H1 (cell line): ENCODE data around the gene SLC5A10. TPM values are rescaled to one million over a fixed set of nuclear protein-coding genes. Genes with fewer than 3 reads are reported as not detected.

ENCODE experiments used
- CTCF ChIA-PET: fragments of 300-600 bp; sonication (Branson Sonifier 250); formaldehyde crosslinking; loops from one replicate; lab custom pipeline; 2021; ENCODE audit not compliant: partially characterized antibody; lab: Charles Lee
- POLR2A ChIA-PET: fragments of 300-600 bp; sonication (Branson Sonifier 250); formaldehyde crosslinking; loops from one replicate; lab custom pipeline; 2021; ENCODE audit warnings: inconsistent platforms; ENCODE audit not compliant: partially characterized antibody; lab: Charles Lee
- DNase-seq, 2 experiments: peaks; one replicate each; pipeline versions ENCODE4 v3.0.0 to v3.0.0-alpha.2; 2010 to 2022; ENCODE audit warnings: low spot score in 2 of 2, low read depth in 1 of 2, mixed read lengths in 1 of 2
- FAIRE-seq: peaks from 2 replicates; lab custom pipeline; 2011; peaks lifted over from hg19 to GRCh38; lab: Jason Lieb, UNC
- H2AFZ ChIP-seq: 2 replicates; pipeline ENCODE4 v1.8.1; 2012; ENCODE audit warnings: low read length, inconsistent platforms
- H2AK5ac ChIP-seq: 2 replicates; pipeline ENCODE4 v1.6.1; 2013; ENCODE audit warnings: low read depth, low read length
- H2BK120ac ChIP-seq: replicated peaks from 2 replicates; pipeline ENCODE3; 2013; ENCODE audit warnings: low read depth, low read length, inconsistent platforms
- H2BK12ac ChIP-seq: 2 replicates; pipeline ENCODE4 v1.6.1; 2013; ENCODE audit warnings: low read depth, low read length
- H2BK15ac ChIP-seq: 2 replicates; pipeline ENCODE4 v1.6.1; 2013; ENCODE audit warnings: low read length
- H2BK20ac ChIP-seq: 2 replicates; pipeline ENCODE4 v1.6.1; 2013; ENCODE audit warnings: low read length
- H2BK5ac ChIP-seq: 2 replicates; pipeline ENCODE4 v1.6.1; 2013; ENCODE audit warnings: low read depth, low read length
- H3K14ac ChIP-seq: 2 replicates; pipeline ENCODE4 v1.6.1; 2013; ENCODE audit warnings: inconsistent platforms; ENCODE audit not compliant: insufficient read length
- H3K18ac ChIP-seq: 2 replicates; pipeline ENCODE4 v1.6.1; 2013; ENCODE audit warnings: low read length; ENCODE audit errors: extremely low read depth
- H3K23ac ChIP-seq: 2 replicates; pipeline ENCODE4 v1.6.1; 2013; ENCODE audit warnings: inconsistent platforms; ENCODE audit not compliant: insufficient read length
- H3K23me2 ChIP-seq: 2 replicates; pipeline ENCODE4 v1.6.1; 2013; ENCODE audit warnings: low read depth, low read length
- H3K27ac ChIP-seq: 2 replicates; pipeline ENCODE4 v1.6.1; 2011; ENCODE audit warnings: low read depth, low read length, inconsistent platforms
- H3K27me3 ChIP-seq, 4 experiments: replicated peaks in 1 of 4; 1 replicate in 1 of 4; 2 replicates in 3 of 4; pipeline versions ENCODE4 v1.6.1 to v1.8.1; 2011 to 2013; ENCODE audit warnings: low read length in 3 of 4, mild to moderate bottlenecking in 3 of 4, inconsistent platforms in 2 of 4, mixed read lengths in 2 of 4, moderate library complexity in 1 of 4; ENCODE audit not compliant: control insufficient read depth in 3 of 4, insufficient read depth in 3 of 4; ENCODE audit errors: extremely low read depth in 1 of 4
- H3K36me3 ChIP-seq, 4 experiments: 2 replicates each; pipeline versions ENCODE4 v1.6.1 to v1.8.1; 2011 to 2013; ENCODE audit warnings: mild to moderate bottlenecking in 4 of 4, low read length in 3 of 4, moderate library complexity in 2 of 4, control low read depth in 1 of 4, inconsistent platforms in 1 of 4; ENCODE audit not compliant: insufficient read depth in 4 of 4, control insufficient read depth in 2 of 4
- H3K4ac ChIP-seq: replicated peaks from 2 replicates; pipeline ENCODE3; 2013; ENCODE audit warnings: low read length, low read depth, mixed read lengths, inconsistent platforms; ENCODE audit not compliant: insufficient read length
- H3K4me1 ChIP-seq, 4 experiments: replicated peaks in 1 of 4; 1 replicate in 1 of 4; 2 replicates in 3 of 4; pipeline versions ENCODE4 v1.6.1 to v1.8.1; 2011 to 2013; ENCODE audit warnings: low read length in 3 of 4, inconsistent platforms in 2 of 4, mixed read lengths in 1 of 4; ENCODE audit not compliant: insufficient read depth in 4 of 4, control insufficient read depth in 3 of 4
- H3K4me2 ChIP-seq, 2 experiments: 2 replicates each; pipeline versions ENCODE4 v1.6.1 to v1.8.1; 2011 to 2013; ENCODE audit warnings: low read depth in 2 of 2, low read length in 2 of 2, control low read depth in 1 of 2, inconsistent platforms in 1 of 2, mild to moderate bottlenecking in 1 of 2; ENCODE audit not compliant: insufficient read depth in 1 of 2
- H3K4me3 ChIP-seq, 4 experiments: fragments of 200-600, 300-600 bp in 1 of 4; sonication (generic), shearing (Covaris generic), sonication (Bioruptor Twin) in 1 of 4; 2 replicates each; pipeline versions ENCODE4 v1.5.1 to v1.8.1; 2011 to 2016; ENCODE audit warnings: low read length in 4 of 4, low read depth in 3 of 4, control low read depth in 2 of 4, inconsistent platforms in 2 of 4, mild to moderate bottlenecking in 2 of 4, mixed read lengths in 1 of 4, moderate library complexity in 1 of 4; ENCODE audit not compliant: insufficient read depth in 2 of 4; ENCODE audit errors: extremely low read depth in 1 of 4
- H3K56ac ChIP-seq: replicated peaks from 2 replicates; pipeline ENCODE3; 2013; ENCODE audit warnings: low read depth, mild to moderate bottlenecking, mixed read lengths, low read length, inconsistent platforms; ENCODE audit not compliant: insufficient read length
- H3K79me1 ChIP-seq: 2 replicates; pipeline ENCODE4 v1.6.1; 2013; ENCODE audit warnings: low read depth, low read length, control low read depth
- H3K79me2 ChIP-seq, 2 experiments: 2 replicates each; pipeline versions ENCODE4 v1.6.1 to v1.8.1; 2012 to 2013; ENCODE audit warnings: low read length in 2 of 2, mild to moderate bottlenecking in 2 of 2, inconsistent platforms in 1 of 2; ENCODE audit not compliant: insufficient read depth in 2 of 2, control insufficient read depth in 1 of 2
- H3K9ac ChIP-seq, 4 experiments: replicated peaks in 1 of 4; 1 replicate in 1 of 4; 2 replicates in 3 of 4; pipeline versions ENCODE4 v1.6.1 to v1.8.1; 2011 to 2013; ENCODE audit warnings: low read depth in 3 of 4, low read length in 3 of 4, control low read depth in 2 of 4, mild to moderate bottlenecking in 2 of 4, moderate library complexity in 2 of 4, inconsistent platforms in 1 of 4; ENCODE audit errors: extremely low read depth in 1 of 4
- H3K9me3 ChIP-seq, 2 experiments: 2 replicates each; pipeline versions ENCODE4 v1.6.1 to v1.8.1; 2012 to 2013; ENCODE audit warnings: mild to moderate bottlenecking in 2 of 2, moderate library complexity in 2 of 2, control low read depth in 1 of 2, inconsistent platforms in 1 of 2, low read depth in 1 of 2, low read length in 1 of 2, mixed read lengths in 1 of 2; ENCODE audit not compliant: insufficient read depth in 2 of 2
- H4K20me1 ChIP-seq, 2 experiments: replicated peaks in 1 of 2; 2 replicates each; pipeline versions ENCODE3 to v1.8.1; 2011 to 2013; ENCODE audit warnings: inconsistent platforms in 2 of 2, low read length in 2 of 2, mild to moderate bottlenecking in 1 of 2; ENCODE audit not compliant: insufficient read depth in 2 of 2, control insufficient read depth in 1 of 2
- H4K5ac ChIP-seq: 2 replicates; pipeline ENCODE4 v1.6.1; 2013; ENCODE audit warnings: low read length, low read depth, mixed read lengths, inconsistent platforms; ENCODE audit not compliant: insufficient read length
- H4K8ac ChIP-seq: 2 replicates; pipeline ENCODE4 v1.8.0; 2013; ENCODE audit warnings: mild to moderate bottlenecking, moderate library complexity, low read length, inconsistent platforms; ENCODE audit not compliant: insufficient read depth; ENCODE audit errors: extremely low read depth
- H4K91ac ChIP-seq: replicated peaks from 2 replicates; pipeline ENCODE3; 2013; ENCODE audit warnings: low read length, mixed read lengths, inconsistent platforms; ENCODE audit not compliant: insufficient read length
- RAD21 ChIP-seq, 2 experiments: IDR thresholded peaks in 1 of 2; conservative IDR thresholded peaks in 1 of 2; 2 replicates each; pipeline ENCODE4 v1.6.1; 2011; ENCODE audit warnings: low read depth in 2 of 2, low read length in 2 of 2, improper control_type of control experiment in 1 of 2, inconsistent platforms in 1 of 2, mild to moderate bottlenecking in 1 of 2, moderate library complexity in 1 of 2
- RXRA ChIP-seq: IDR thresholded peaks from 2 replicates; pipeline ENCODE4 v1.6.1; 2011; ENCODE audit warnings: low read depth, mild to moderate bottlenecking, low read length, moderate library complexity; ENCODE audit not compliant: insufficient read depth
- SRF ChIP-seq: IDR thresholded peaks from 2 replicates; pipeline ENCODE4 v1.6.1; 2011; ENCODE audit warnings: mild to moderate bottlenecking, low read depth, low read length, moderate library complexity
- WGBS, 2 experiments: shearing (Covaris generic) in 1 of 2; methylation state at CpG; one replicate each; pipeline versions ENCODE4 v1.1.6 to v1.1.7; 2013 to 2015; ENCODE audit warnings: low lambda C conversion rate in 2 of 2, mixed read lengths in 2 of 2, inconsistent platforms in 1 of 2, low coverage in 1 of 2, missing lambda C conversion rate in 1 of 2; ENCODE audit not compliant: insufficient replicate concordance in 2 of 2, insufficient coverage in 1 of 2, insufficient read length in 1 of 2; ENCODE audit errors: extremely low coverage in 1 of 2, missing lambda C conversion rate in 1 of 2; 5-methylcytosine and 5-hydroxymethylcytosine counted together
- polyA plus RNA-seq, 7 experiments: library from polyadenylated mRNA; depleted of rRNA in 3 of 7; stranded (reverse) in 5 of 7; unstranded in 2 of 7; fragments of >200 nt in 5 of 7; fragments of 200-250 nt in 2 of 7; gene quantifications; 1 replicate in 5 of 7; 2 replicates in 1 of 7; 4 replicates in 1 of 7; pipeline versions ENCODE4 v1.2.1 to v1.2.3, GENCODE V29; 2011 to 2013; ENCODE audit warnings: missing spikeins in 2 of 7, mixed read lengths in 2 of 7
- total RNA-seq: library from RNA; stranded (reverse); fragmentation: NEBNext Ultra II Directional; extraction: Animal tissue kit (Norgen Biotek cat#: 25700); gene quantifications from 2 replicates; pipeline ENCODE4 v1.2.1, GENCODE V29; 2021
- TF ChIP-seq, protein P1 (sequence below), 3 experiments: IDR thresholded peaks; 1 replicate in 2 of 3; 2 replicates in 1 of 3; pipeline versions ENCODE4 v1.5.1 to v1.6.1; 2011; ENCODE audit warnings: low read length in 3 of 3, mild to moderate bottlenecking in 3 of 3, inconsistent platforms in 2 of 3, low read depth in 1 of 3, moderate library complexity in 1 of 3; ENCODE audit not compliant: insufficient read depth in 1 of 3; ENCODE audit errors: control extremely low read depth in 1 of 3

The SLC5A10 gene
- total and polyA plus RNA-seq, 2 of the 8 experiments (the other 6 are each of a cell fraction or from before 2014, with no cell fraction given), result 0.05 to 0.11 TPM

DNA sequence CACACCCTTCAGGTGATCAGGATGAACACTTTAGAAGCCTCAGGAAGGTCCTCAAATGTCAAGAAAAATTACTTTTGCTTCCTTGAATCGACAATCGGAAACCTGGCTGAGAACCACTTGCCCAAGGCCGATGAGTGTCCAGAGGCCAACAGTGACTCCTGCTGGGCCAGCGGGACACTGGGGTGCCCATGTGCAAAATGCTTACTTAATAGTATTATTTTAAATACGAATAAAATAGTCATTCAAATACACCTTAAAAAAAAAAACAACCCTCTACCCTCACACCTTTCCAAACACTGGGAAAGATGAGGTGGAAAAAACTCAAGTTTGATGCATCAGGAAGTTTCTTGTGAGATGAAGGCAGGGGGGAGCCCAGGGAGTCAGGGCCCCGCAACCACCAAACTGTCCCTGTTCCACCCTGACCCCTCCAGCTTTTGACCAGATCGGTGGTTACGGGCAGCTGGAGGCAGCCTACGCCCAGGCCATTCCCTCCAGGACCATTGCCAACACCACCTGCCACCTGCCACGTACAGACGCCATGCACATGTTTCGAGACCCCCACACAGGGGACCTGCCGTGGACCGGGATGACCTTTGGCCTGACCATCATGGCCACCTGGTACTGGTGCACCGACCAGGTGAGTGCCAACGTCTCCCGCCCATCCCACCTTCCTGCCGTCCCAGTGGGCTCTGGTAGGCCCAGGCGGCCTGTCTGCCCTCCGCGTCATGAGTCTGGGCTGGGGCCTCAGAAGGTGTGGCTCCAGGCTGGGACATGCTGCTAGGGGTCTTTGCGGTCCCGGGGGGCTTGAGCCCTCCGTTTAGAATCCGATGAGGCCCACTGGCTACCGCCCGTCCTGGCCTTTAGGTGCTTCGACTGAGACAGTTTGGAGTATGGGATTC, 18.9 kb downstream of the SLC5A10 start:
- no peak for TF ChIP-seq SRF
- no peak for TF ChIP-seq RXRA
- TF ChIP-seq RAD21 (IDR thresholded peaks at IDR 0.05 in 1 of 2, conservative IDR thresholded peaks at IDR 0.05 in 1 of 2; ENCODE audit: low read depth in 2 of 2, low read length in 2 of 2), result 0 out of 4 replicates have a peak, but pooled peaks of 1 of the 2 experiments have one; percentile 5
- TF ChIP-seq, protein P1, sequence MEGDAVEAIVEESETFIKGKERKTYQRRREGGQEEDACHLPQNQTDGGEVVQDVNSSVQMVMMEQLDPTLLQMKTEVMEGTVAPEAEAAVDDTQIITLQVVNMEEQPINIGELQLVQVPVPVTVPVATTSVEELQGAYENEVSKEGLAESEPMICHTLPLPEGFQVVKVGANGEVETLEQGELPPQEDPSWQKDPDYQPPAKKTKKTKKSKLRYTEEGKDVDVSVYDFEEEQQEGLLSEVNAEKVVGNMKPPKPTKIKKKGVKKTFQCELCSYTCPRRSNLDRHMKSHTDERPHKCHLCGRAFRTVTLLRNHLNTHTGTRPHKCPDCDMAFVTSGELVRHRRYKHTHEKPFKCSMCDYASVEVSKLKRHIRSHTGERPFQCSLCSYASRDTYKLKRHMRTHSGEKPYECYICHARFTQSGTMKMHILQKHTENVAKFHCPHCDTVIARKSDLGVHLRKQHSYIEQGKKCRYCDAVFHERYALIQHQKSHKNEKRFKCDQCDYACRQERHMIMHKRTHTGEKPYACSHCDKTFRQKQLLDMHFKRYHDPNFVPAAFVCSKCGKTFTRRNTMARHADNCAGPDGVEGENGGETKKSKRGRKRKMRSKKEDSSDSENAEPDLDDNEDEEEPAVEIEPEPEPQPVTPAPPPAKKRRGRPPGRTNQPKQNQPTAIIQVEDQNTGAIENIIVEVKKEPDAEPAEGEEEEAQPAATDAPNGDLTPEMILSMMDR (IDR thresholded peaks at IDR 0.05; ENCODE audit: control extremely low read depth in 1 of 3, insufficient read depth in 1 of 3, low read depth in 1 of 3, low read length in 3 of 3), result 0 out of 4 replicates have a peak, but pooled peaks of 1 of the 3 experiments have one; percentile 5
- no peak overlapping the region for H3K4me3 ChIP-seq
- H2BK12ac ChIP-seq, result no peak overlapping the region
- H2AK5ac ChIP-seq, result no peak overlapping the region
- H2BK15ac ChIP-seq, result no peak overlapping the region
- no peaks in the 10 kb centered on the region for H3K23me2 ChIP-seq
- H3K9me3 ChIP-seq, result no peaks in the 10 kb centered on the region
- WGBS, 2 experiments, result 90% methylated on average over 28 of the region's 28 CpGs; no CpG with 5 or more reads in 1 of the 2 experiments
- no peak overlapping the region for H2BK20ac ChIP-seq
- no peak overlapping the region for H3K18ac ChIP-seq
- no peaks in the 10 kb centered on the region for H3K27me3 ChIP-seq
- H3K23ac ChIP-seq, result no peak overlapping the region
- no peak overlapping the region for H3K56ac ChIP-seq
- H2AFZ ChIP-seq, result no peak overlapping the region
- H4K8ac ChIP-seq, result 0 out of 2 replicates have a peak overlapping the region, but pooled peaks have one; percentile 2
- no peak overlapping the region for H3K4ac ChIP-seq
- no peak overlapping the region for H2BK120ac ChIP-seq
- FAIRE-seq (no peak), DNase-seq (no peak)
- H4K91ac ChIP-seq, result no peak overlapping the region
- no peak overlapping the region for H4K5ac ChIP-seq
- no peak overlapping the region for H3K27ac ChIP-seq
- no peak overlapping the region for H3K4me2 ChIP-seq
- H3K79me2 ChIP-seq, result no peaks in the 10 kb centered on the region
- no peak overlapping the region for H3K14ac ChIP-seq
- ChIA-PET CTCF (interaction anchor here (1.2 to 2.2 kb wide), 3 partner anchors 10 to 20 kb away, joined by 3 to 9 read pairs (median 4); no protein-coding TSS in a partner anchor), POLR2A (no interaction called here)
- H4K20me1 ChIP-seq, result peaks cover 2 to 12% of the 10 kb centered on the region in 2 experiments
- H2BK5ac ChIP-seq, result no peak overlapping the region
- peaks cover 0 to 29% (median 18%) of the 10 kb centered on the region in 4 experiments; a peak in 6 of 7 replicates for H3K4me1 ChIP-seq
- H3K36me3 ChIP-seq, result peaks cover 6 to 17% (median 10%) of the 10 kb centered on the region in 4 experiments; a peak in 5 of 8 replicates
- no peak overlapping the region for H3K9ac ChIP-seq
- peaks cover 5% of the 10 kb centered on the region; the same call in 1 of the 2 replicates for H3K79me1 ChIP-seq
